Brain pericyte (primary cell): ENCODE results near the gene DNAH14.

Source experiments
- DNase-seq: peaks from one replicate; pipeline ENCODE4 v3.0.0-alpha.2; 2012; ENCODE audit warnings: low read depth, low spot score

Gene DNAH14

GRCh38 chr1:225406976-225407725 is 477.7 kb downstream of the DNAH14 start:
- no peak for DNase-seq

DNA sequence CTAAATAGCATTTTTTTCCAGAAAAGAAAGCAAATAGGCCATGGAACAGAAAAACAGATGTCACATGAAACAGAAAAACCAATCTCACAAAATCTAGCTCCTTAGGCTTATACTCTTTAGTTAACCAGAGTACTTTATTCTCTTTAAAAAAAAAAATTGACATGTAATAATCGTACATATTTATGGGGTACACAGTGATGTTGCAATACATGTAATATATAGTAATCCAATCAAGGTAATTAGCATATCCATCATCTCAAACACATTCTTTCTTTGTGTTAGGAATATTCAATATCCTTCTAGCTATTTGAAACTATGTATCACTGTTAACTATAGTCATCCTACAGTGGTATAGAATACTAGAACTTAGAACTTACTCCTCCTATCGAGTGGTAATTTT is 478.3 kb downstream of the DNAH14 start:
- no peak for DNase-seq

GRCh38 chr1:225408249-225408648 is 478.8 kb downstream of the DNAH14 start:
- no peak for DNase-seq

- DNase-seq = no peak
Measured at GRCh38 chr1:225409051-225409450, 479.6 kb downstream of the DNAH14 start.

- no peak for DNase-seq
Measured at GRCh38 chr1:225410036-225410435, 480.6 kb downstream of the DNAH14 start.

- no peak for DNase-seq
Measured at GRCh38 chr1:225412321-225412720, 482.8 kb downstream of the DNAH14 start.

DNA sequence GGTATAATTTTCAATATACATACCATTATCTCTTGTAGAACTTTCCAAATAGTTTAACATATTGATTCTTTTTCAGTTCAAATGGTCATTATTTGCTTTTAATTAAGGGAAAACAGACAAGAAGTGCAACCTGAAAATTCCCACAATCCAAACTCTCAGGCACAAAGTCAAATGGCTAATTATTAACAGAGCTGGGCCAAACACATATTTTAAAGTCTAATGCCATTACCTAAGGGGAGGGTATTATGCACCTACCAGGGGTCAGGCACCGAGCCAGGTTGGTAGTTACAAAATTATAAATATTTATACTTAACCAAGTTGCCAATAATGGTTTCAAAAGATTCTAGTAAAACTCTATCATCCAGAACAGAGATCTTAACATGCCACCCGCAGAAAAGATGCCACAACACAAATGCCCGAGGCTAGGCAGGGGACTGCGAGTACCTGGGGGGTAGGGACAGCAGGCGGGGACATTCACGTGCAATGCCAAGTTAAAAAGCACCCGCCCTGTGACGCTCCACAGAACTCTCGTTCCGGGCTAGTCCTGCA is 483.4 kb downstream of the DNAH14 start:
- DNase-seq = no peak

DNA sequence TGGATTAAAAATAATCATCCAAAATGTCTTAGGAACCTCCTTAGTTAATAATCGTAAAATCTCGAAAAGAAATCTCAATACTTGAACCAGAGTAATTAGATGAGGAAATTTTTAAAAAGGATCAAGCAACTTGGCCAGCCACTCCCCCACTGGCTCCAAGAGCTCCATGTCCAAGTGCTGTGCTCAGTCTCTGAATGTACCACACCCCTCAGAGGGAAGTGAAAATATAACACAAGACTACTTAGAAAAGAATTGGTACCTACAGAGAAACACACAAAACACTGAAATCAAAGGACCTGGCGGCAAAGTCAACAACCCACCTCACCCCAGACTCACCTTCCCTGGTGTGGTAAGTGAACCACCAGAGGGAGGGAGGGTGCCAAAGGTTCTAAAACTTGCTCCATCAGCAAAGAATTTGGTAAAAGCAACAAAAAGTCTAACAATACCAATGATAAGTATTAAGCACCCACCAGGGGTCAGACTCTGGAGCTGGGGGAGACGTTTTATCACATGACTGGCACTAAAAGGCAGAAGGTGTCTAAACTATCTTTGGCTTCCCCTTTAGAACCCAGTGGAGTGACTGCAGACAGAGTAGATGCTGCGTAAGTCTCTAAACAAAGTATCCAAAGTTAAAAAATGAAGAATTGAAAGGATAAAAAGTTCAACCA is 484.4 kb downstream of the DNAH14 start:
- no peak for DNase-seq

GRCh38 chr1:225415307-225415706 is 485.8 kb downstream of the DNAH14 start:
- no peak for DNase-seq

- no peak for DNase-seq
Measured at GRCh38 chr1:225415967-225416745, 486.7 kb downstream of the DNAH14 start.

GRCh38 chr1:225418059-225418458 is 488.6 kb downstream of the DNAH14 start:
- no peak for DNase-seq

- DNase-seq = no peak
Measured at GRCh38 chr1:225418598-225418997, 489.1 kb downstream of the DNAH14 start.

DNA sequence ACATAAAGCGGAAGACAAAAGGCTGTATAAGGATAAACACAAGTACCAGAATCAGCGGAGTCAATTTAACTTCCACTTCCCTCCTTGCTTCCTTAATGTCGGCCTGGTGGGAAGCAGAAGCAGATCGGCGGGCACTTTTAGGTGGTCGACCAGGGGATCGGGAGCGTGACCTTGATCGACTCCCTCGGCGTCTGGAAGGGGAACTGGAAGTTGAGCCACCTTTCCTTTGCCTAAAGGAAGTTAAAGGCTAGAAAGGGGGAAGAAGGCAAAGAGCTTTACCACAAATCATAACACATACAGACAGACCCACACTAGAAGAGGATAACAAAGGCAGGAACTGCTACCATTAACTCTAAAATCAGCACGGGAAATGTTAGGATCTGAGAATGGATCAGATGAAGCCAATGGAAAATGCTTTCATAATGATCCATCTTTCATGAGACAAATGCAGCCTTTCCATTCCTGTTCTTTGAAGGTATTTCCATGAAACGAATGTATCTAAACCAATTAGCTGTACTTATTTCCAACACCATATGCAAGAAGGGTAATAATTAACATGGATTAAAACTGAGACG is 492.6 kb downstream of the DNAH14 start:
- DNase-seq = no peak

DNA sequence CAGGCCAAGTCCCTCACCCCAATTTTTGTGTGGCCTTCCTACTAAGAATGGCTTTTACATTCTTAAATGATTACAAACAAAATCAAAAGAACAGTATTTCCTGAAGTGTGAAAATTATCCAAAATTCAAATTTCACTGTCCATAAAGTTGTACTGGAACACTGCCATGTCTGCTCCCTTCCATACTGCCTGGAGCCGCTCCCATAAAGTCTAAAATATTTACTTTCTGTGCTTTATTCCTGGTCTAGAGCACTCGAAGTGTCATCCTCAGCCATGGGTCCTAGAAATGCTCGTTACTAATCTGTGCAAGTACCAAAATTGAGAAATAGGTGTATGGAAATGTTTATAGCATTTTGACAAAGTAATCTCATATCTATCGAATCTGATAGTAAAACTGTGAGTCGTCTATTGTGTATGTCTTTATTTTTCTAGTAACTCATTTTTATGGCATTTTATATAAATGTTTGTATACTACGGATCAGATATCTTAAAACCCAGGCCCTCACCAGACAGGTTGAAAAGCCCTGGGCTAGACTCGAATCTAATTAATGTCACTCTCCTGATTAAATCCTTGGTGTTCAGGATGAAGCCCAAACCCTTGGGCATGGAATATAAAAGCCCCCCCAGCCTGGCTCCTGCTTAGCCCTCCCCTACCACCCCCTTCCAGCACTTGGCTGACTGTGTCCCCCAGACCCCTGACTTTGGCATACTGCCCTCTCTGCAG is 493.5 kb downstream of the DNAH14 start:
- no peak for DNase-seq

- no peak for DNase-seq
Measured at GRCh38 chr1:225423518-225423855, 494.0 kb downstream of the DNAH14 start.

DNA sequence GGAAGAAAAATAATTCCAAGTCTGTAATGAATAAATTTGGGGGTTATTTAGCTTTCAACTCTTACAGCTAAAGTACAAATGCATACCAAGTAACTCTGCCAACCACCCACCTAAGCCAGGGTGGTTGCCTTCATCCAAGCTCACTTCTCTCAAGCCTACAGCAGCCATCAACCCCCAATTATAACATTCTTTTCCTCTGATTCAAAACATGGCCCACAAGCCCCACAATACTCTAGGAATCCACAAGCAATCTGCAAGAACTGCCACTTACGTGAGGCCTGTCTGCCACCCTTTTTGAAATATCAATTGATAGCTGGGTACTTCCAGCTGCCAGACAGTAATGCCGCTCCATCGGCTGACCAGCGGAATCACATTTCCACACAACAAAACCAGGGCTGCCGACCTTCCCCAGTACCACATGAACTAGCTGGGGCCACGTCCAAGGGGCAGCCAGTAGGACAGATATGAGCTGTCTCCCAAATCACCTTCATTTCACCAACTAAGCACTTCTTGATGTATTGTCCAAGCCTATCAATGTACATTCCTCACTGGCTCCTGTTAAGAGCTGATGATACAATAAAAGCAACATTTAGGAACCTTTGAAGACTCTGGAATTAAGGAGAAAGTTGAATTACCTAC is 495.2 kb downstream of the DNAH14 start:
- no peak for DNase-seq

DNA sequence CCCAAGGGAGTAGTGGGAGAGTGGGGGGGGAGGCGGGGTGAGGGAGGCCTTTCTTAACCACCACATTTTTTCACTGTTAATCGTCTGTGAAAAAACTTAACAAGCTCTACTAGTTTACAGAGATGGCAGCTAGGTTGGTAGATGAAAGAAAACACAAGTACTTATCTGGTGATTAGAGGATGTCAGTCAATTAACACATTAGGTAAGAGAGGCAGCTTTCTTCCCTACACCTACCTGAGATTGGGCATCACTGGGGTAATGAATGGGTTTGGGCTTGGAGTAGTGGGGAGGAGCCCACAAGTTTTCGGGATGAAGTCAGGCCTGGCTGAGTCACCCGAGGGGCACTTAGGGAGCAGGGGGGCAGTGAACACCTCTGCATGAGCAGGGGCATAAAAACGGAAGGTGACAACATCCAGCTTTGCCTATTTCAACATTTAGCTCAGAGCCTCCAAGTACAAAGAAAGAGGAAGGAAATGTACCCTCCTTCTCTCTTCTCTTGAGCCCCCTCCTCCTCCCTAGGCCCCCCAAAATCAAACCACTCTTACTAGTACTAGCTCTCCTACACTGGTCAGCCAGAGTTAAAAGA is 495.8 kb downstream of the DNAH14 start:
- DNase-seq = no peak

DNA sequence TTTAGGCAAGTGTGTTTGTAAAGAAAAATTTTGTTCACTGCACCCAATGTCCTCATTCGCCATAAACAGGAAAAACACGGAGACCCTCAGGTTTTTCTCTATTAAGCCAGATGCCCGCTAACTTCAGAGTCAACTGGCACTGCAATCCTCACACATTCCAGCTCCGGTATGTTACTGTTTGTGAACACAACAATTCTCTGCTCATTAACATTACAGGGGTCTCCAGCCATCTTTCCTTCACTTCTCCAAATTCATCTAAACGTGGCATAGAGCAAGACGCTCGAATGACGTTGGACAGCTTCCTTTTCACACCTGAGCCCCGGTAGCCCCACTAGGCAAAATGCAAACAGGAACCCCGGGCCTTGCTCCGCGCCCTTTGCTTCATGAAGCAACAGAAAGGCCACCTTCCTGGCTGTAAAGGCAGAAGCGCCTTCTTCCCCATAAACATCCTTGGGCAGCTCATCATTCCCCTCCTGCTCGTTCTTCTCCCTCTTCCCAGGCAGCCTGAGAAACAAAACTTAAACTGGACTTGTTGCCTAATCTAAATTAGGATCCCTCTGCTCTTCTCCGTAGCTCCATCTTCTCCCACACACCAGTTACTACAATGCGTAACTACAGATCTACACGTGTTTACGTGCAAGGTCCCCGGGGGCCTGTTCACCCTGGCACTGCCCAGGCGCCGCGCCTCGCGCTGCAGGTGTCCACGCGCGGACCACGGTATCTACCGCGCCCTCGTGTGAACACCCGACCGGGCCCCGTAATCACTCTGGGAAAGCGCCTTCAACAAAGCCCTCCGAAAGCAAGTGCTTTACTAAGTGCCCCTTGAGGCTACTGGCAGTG is 497.1 kb downstream of the DNAH14 start:
- no peak for DNase-seq

GRCh38 chr1:225427235-225428067 is 498.0 kb downstream of the DNAH14 start, which contains the start of gene LBR:
Gene LBR, minus strand, starts transcription at chr1:225428038. Its CDS starts 3,963 bp downstream, at chr1:225424075.
- DNase-seq = no peak
